ENCODE data around the gene LIN54. TPM values are rescaled to one million over a fixed set of nuclear protein-coding genes. Genes with fewer than 3 reads are reported as not detected.

Gene LIN54
- total and polyA plus RNA-seq, 2 of the 13 experiments (the other 11 are each of a cell fraction or from before 2014, with no cell fraction given) = 25.2 to 32.9 TPM

DNA sequence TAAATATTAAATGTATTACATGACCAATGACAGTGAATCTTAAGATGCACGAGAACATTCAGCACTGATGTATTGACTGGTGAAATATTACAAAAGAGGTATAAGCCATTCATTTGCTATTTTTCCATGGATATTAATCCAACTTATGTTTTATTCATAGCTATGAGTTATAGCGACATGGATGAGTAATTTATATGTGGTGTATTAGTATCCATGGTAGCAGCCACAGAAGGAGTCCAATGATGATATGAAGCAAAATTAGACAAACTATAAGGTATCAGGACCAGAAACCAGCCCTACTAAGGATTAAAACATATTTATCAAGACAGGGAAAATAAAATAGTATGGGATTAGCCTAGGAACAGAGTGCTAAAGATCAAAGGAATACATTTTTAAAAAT is 59.4 kb downstream of the LIN54 start (continued):
- TF ChIP-seq, protein P1, sequence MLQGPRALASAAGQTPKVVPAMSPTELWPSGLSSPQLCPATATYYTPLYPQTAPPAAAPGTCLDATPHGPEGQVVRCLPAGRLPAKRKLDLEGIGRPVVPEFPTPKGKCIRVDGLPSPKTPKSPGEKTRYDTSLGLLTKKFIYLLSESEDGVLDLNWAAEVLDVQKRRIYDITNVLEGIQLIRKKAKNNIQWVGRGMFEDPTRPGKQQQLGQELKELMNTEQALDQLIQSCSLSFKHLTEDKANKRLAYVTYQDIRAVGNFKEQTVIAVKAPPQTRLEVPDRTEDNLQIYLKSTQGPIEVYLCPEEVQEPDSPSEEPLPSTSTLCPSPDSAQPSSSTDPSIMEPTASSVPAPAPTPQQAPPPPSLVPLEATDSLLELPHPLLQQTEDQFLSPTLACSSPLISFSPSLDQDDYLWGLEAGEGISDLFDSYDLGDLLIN (CRISPR knock-in tag; IDR thresholded peaks at IDR 0.05; ENCODE audit: borderline replicate concordance) = no peak

DNA sequence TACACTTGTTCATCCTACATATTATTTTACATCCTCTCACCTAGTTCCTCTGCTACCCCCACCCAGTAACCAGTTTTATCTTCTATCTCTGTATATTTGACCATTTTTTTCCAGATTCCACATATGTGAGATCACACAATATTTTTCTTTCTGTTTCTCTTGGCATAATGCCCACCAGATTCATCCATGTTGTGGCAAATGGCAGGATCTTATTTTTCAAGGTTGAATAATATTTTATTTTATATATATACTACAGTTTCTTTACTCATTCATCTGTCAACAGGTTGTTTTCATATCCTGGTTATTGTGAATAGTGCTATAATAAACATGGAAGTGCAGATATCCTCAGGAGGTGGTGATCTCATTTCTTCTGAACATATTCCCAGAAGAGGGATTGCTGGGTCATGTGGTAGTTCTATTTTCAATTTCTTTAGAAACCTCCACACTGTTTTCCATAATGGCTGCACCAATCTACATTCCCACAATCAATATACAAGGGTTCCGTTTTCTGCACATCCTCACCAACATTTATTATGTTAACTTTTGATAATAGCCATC is 61.9 kb downstream of the LIN54 start:
- FAIRE-seq = no peak
- TF ChIP-seq IKZF4 (CRISPR knock-in tag; IDR thresholded peaks at IDR 0.05; ENCODE audit: borderline replicate concordance, low read depth, not compliant biosample characterization) (no peak), SETDB1 (CRISPR knock-in tag; IDR thresholded peaks at IDR 0.05; ENCODE audit: borderline replicate concordance) (no peak), HNRNPUL1 (IDR thresholded peaks at IDR 0.05; ENCODE audit: low read depth, low read length) (no peak), ZEB1 (IDR thresholded peaks at IDR 0.05; ENCODE audit: insufficient replicate concordance, low read depth) (no peak), SALL2 (CRISPR knock-in tag; IDR thresholded peaks at IDR 0.05) (no peak), ZNF761 (CRISPR knock-in tag; conservative IDR thresholded peaks at IDR 0.05) (no peak), RELA (CRISPR knock-in tag; IDR thresholded peaks at IDR 0.05) (no peak), GABPA (IDR thresholded peaks at IDR 0.05; ENCODE audit: low read depth, low read length) (no peak), GABPA (CRISPR knock-in tag; IDR thresholded peaks at IDR 0.05; ENCODE audit: low read depth) (no peak), ZNF782 (CRISPR knock-in tag; IDR thresholded peaks at IDR 0.05; ENCODE audit: borderline replicate concordance) (no peak)
- TF ChIP-seq, protein P2, sequence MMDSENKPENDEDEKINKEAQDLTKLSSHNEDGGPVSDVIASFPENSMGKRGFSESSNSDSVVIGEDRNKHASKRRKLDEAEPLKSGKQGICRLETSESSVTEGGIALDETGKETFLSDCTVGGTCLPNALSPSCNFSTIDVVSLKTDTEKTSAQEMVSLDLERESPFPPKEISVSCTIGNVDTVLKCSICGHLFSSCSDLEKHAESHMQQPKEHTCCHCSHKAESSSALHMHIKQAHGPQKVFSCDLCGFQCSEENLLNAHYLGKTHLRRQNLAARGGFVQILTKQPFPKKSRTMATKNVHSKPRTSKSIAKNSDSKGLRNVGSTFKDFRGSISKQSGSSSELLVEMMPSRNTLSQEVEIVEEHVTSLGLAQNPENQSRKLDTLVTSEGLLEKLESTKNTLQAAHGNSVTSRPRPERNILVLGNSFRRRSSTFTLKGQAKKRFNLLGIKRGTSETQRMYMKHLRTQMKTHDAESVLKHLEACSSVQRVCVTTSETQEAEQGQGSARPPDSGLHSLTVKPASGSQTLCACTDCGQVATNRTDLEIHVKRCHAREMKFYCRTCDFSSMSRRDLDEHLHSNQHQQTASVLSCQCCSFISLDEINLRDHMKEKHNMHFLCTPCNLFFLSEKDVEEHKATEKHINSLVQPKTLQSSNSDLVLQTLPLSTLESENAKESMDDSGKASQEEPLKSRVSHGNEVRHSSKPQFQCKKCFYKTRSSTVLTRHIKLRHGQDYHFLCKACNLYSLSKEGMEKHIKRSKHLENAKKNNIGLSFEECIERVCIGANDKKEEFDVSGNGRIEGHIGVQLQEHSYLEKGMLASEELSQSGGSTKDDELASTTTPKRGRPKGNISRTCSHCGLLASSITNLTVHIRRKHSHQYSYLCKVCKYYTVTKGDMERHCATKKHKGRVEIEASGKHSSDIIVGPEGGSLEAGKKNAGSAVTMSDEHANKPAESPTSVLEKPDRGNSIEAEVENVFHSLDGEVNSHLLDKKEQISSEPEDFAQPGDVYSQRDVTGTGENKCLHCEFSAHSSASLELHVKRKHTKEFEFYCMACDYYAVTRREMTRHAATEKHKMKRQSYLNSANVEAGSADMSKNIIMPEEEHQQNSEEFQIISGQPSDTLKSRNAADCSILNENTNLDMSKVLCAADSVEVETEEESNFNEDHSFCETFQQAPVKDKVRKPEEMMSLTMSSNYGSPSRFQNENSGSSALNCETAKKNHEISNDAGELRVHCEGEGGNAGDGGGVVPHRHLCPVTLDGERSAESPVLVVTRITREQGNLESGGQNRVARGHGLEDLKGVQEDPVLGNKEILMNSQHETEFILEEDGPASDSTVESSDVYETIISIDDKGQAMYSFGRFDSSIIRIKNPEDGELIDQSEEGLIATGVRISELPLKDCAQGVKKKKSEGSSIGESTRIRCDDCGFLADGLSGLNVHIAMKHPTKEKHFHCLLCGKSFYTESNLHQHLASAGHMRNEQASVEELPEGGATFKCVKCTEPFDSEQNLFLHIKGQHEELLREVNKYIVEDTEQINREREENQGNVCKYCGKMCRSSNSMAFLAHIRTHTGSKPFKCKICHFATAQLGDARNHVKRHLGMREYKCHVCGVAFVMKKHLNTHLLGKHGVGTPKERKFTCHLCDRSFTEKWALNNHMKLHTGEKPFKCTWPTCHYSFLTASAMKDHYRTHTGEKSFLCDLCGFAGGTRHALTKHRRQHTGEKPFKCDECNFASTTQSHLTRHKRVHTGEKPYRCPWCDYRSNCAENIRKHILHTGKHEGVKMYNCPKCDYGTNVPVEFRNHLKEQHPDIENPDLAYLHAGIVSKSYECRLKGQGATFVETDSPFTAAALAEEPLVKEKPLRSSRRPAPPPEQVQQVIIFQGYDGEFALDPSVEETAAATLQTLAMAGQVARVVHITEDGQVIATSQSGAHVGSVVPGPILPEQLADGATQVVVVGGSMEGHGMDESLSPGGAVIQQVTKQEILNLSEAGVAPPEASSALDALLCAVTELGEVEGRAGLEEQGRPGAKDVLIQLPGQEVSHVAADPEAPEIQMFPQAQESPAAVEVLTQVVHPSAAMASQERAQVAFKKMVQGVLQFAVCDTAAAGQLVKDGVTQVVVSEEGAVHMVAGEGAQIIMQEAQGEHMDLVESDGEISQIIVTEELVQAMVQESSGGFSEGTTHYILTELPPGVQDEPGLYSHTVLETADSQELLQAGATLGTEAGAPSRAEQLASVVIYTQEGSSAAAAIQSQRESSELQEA (CRISPR knock-in tag; IDR thresholded peaks at IDR 0.05; ENCODE audit: not compliant biosample characterization) = no peak

More for the DNA sequence above, 61.9 kb downstream of the LIN54 start:
- Histone ChIP-seq H3K4me3 (replicated peaks in 1 of 3; ENCODE audit: insufficient read depth in 1 of 3, low read depth in 2 of 3, low read length in 3 of 3) (no peak overlapping the region), H3K9ac (ENCODE audit: insufficient read depth, low read depth, low read length) (no peak overlapping the region), H3K4me2 (ENCODE audit: low read depth, low read length) (no peak overlapping the region), H3K9me3 (ENCODE audit: low read length) (no peaks in the 10 kb centered on the region), H3K27me3 (ENCODE audit: control insufficient read depth in 1 of 2, insufficient read depth in 2 of 2, low read length in 2 of 2) (no peaks in the 10 kb centered on the region), H3K36me3 (replicated peaks in 1 of 2; ENCODE audit: control insufficient read depth in 1 of 2, insufficient read depth in 2 of 2, low read length in 2 of 2) (peaks cover 1 to 46% of the 10 kb centered on the region in 2 experiments; a peak in 3 of 5 replicates), H3K27ac (ENCODE audit: extremely low read length, insufficient read depth, low read length) (no peak overlapping the region), H3K79me2 (ENCODE audit: insufficient read depth, low read length) (peaks cover 4% of the 10 kb centered on the region), H2AFZ (ENCODE audit: low read length) (no peak overlapping the region), H3K4me1 (ENCODE audit: insufficient read depth, low read length) (no peaks in the 10 kb centered on the region), H4K20me1 (ENCODE audit: insufficient read depth, low read length) (no peaks in the 10 kb centered on the region)
- ATAC-seq = no peak
- intact Hi-C loops (cut with micrococcal nuclease; ENCODE audit: unreplicated experiment) (no loop called here), in situ Hi-C loops (cut with HindIII; ENCODE audit: extremely low pct_ligation_motif_present, low pct_unique_long_range_greater_than_20kb) (no loop called here)
- ChIA-PET POLR2A (no interaction called here), CTCF (ENCODE audit: low intra/inter-chr PET ratio, low total read pairs) (no interaction called here)
- no peak for DNase-seq (ENCODE audit: low spot score)
- no TSS peak for BruUV-seq (replicated peaks)
- WGBS (ENCODE audit: low lambda C conversion rate) = 100% methylated on average over 1 of the region's 1 CpG
